Esophagus muscularis mucosa (tissue), 4 donors: ENCODE measurements around the gene SP110. TPM values are rescaled to one million over a fixed set of nuclear protein-coding genes. Genes with fewer than 3 reads are reported as not detected.

ENCODE experiments used
- DNase-seq: peaks from one replicate; pipeline ENCODE4 v3.0.0-alpha.2; 2017; ENCODE audit errors: extremely low spot score
- H3K27ac ChIP-seq, 4 donors: fragments of 200-600 bp; sonication (generic); replicated peaks in 1 of 4; 1 replicate in 3 of 4; 2 replicates in 1 of 4; pipeline ENCODE4 v1.5.1; 2016 to 2019; ENCODE audit warnings: mild to moderate bottlenecking in 1 of 4
- H3K27me3 ChIP-seq, 4 donors: fragments of 200-600 bp; sonication (generic); one replicate each; pipeline versions ENCODE4 v1.5.1 to v1.6.0; 2016 to 2019
- H3K36me3 ChIP-seq, 4 donors: fragments of 200-600 bp; sonication (generic); one replicate each; pipeline ENCODE4 v1.5.1; 2016 to 2019
- H3K4me1 ChIP-seq, 4 donors: fragments of 200-600 bp; sonication (generic); one replicate each; pipeline ENCODE4 v1.5.1; 2016 to 2019
- H3K4me3 ChIP-seq, 4 donors: fragments of 200-600 bp; sonication (generic); 1 replicate in 2 of 4; 2 replicates in 2 of 4; pipeline ENCODE4 v1.5.1; 2016 to 2019; ENCODE audit warnings: mild to moderate bottlenecking in 4 of 4, moderate library complexity in 1 of 4
- H3K9me3 ChIP-seq, 4 donors: fragments of 200-600 bp; sonication (generic); 1 replicate in 3 of 4; 2 replicates in 1 of 4; pipeline ENCODE4 v1.5.1; 2016 to 2019
- EP300 ChIP-seq: sonication (generic); formaldehyde crosslinking; IDR thresholded peaks from one replicate; pipeline ENCODE4 v1.6.1; 2017; ENCODE audit warnings: antibody characterized with exemption
- POLR2A ChIP-seq: fragments of 450-650 bp; IDR thresholded peaks from one replicate; pipeline ENCODE4 v1.6.1; 2017; ENCODE audit warnings: antibody characterized with exemption, moderate library complexity, mild to moderate bottlenecking, low read depth
- POLR2AphosphoS5 ChIP-seq, 2 donors: sonication (generic); formaldehyde crosslinking; IDR thresholded peaks; one replicate each; pipeline ENCODE4 v1.6.1; 2017; ENCODE audit warnings: antibody characterized with exemption in 2 of 2
- WGBS: methylation state at CpG from one replicate; pipeline ENCODE4 v1.1.5; 2018; 5-methylcytosine and 5-hydroxymethylcytosine counted together
- intact Hi-C: fragments of 100-400 bp; cut with DNase I; formaldehyde crosslinking; loops from one replicate; pipeline ENCODE4 v1.15.1; 2023
- total RNA-seq, 4 donors: library from RNA; depleted of rRNA; stranded (reverse); fragments of >200 nt; gene quantifications; one replicate each; pipeline versions ENCODE4 v1.1.0 to v1.2.1, GENCODE V29; 2016
- TF ChIP-seq, protein P1 (sequence below), 3 experiments: fragments of 200-600 bp in 2 of 3; fragments of 450-650 bp in 1 of 3; sonication (generic) in 2 of 3; IDR thresholded peaks; one replicate each; pipeline ENCODE4 v1.5.1; 2017 to 2019; ENCODE audit warnings: antibody characterized with exemption in 3 of 3, mild to moderate bottlenecking in 2 of 3, moderate library complexity in 1 of 3

SP110 gene
- total RNA-seq, 4 donors from 2014 or later: 14.5 to 24.9 (median 18.8) TPM

DNA sequence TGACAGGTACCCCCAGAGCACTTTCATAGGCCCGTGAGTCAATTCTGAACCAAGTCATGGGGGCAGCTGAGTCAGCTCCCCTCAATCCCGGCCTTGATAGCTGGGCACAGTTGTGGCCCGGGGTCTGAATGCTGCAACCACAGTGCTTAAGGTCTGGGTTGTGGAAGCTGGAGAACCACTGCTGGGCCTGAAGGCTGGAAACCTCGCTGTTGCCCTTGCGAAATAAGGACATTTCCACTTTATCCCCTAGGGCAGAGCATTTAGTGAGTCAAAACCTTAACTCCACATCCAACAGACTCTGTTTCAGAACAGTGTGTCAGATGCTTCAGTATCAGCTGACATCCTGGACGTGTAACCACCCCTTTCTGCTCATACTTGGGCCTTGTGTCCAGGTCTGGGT, 58.6 kb downstream of the SP110 start:
- H3K27me3 ChIP-seq: no peaks in the 10 kb centered on the region
- no peaks in the 10 kb centered on the region for H3K9me3 ChIP-seq
- intact Hi-C loops: loop anchor here (2.0 kb wide), 1 partner anchor 152 kb away; no protein-coding TSS in a partner anchor
- TF ChIP-seq, protein P1, sequence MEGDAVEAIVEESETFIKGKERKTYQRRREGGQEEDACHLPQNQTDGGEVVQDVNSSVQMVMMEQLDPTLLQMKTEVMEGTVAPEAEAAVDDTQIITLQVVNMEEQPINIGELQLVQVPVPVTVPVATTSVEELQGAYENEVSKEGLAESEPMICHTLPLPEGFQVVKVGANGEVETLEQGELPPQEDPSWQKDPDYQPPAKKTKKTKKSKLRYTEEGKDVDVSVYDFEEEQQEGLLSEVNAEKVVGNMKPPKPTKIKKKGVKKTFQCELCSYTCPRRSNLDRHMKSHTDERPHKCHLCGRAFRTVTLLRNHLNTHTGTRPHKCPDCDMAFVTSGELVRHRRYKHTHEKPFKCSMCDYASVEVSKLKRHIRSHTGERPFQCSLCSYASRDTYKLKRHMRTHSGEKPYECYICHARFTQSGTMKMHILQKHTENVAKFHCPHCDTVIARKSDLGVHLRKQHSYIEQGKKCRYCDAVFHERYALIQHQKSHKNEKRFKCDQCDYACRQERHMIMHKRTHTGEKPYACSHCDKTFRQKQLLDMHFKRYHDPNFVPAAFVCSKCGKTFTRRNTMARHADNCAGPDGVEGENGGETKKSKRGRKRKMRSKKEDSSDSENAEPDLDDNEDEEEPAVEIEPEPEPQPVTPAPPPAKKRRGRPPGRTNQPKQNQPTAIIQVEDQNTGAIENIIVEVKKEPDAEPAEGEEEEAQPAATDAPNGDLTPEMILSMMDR (IDR thresholded peaks at IDR 0.05): no peak
- TF ChIP-seq POLR2A (no peak), POLR2AphosphoS5 (IDR thresholded peaks at IDR 0.05) (no peak), EP300 (no peak)
- peaks cover 0 to 9% (median 0%) of the 10 kb centered on the region in 4 donors for H3K36me3 ChIP-seq
- WGBS: 87% methylated on average over 4 of the region's 6 CpGs
- H3K4me1 ChIP-seq: peaks cover 0 to 6% (median 2%) of the 10 kb centered on the region in 4 donors
- no peak overlapping the region for H3K27ac ChIP-seq
- H3K4me3 ChIP-seq: no peak overlapping the region
- no peak for DNase-seq

DNA sequence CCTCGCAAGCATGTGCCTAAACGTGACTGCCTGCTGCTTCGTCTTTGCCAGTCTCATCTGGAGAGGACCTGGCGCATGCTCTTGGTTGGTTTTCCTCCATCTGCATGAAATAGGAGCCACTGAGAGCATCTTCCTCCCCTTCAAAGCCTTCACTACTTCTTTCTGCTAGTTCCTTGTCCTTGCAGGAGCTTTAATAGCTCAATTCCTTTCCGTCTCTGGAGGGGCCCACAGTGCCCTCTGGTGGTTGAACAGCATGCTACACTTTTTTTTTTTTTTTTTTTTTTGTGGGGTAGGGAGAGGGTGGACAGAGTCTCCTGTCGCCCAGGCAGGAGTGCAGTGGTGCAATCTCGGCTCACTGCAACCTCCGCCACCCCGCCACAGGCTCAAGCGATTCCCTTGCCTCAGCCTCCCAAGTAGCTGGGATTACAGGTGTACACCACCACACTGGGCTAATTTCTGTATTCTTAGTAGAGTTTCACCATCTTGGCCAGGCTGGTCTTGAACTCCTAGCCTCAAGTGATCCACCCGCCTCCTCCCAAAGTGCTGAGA, 59.6 kb downstream of the SP110 start:
- Histone ChIP-seq H3K36me3 (peaks cover 0 to 9% (median 0%) of the 10 kb centered on the region in 4 donors), H3K27me3 (no peaks in the 10 kb centered on the region), H3K4me1 (peaks cover 0 to 6% (median 2%) of the 10 kb centered on the region in 4 donors), H3K9me3 (no peaks in the 10 kb centered on the region), H3K4me3 (no peak overlapping the region), H3K27ac (no peak overlapping the region)
- intact Hi-C loops: loop anchor here (2.0 kb wide), 1 partner anchor 151 kb away; no protein-coding TSS in a partner anchor
- no peak for DNase-seq
- WGBS: 46% methylated on average over 11 of the region's 11 CpGs
- TF ChIP-seq EP300: no peak
- TF ChIP-seq POLR2AphosphoS5 (IDR thresholded peaks at IDR 0.05): no peak
- TF ChIP-seq, protein P1 (IDR thresholded peaks at IDR 0.05): peak; percentile 59 to 74 (median 71)
- no peak for TF ChIP-seq POLR2A

DNA sequence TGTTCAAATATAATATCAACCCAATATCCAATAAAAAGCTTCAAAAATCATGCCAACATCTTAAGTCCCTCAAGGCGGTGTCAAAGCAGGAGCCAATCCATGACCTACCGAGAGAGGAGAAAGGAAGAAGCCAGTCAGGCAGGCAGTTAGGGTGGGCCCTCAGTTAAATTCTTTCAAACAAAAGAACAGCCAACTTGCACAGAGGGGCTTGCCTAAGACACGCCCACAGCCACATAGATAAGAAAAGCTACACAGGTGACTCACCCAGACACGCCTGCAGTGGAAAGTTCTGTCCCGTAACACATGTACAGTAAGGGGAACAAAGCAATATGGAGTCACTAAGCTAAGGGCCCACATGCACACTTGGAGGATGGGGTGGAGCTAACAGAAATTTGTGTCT, 61.3 kb downstream of the SP110 start:
- DNase-seq: no peak
- H3K36me3 ChIP-seq: no peaks in the 10 kb centered on the region
- no peaks in the 10 kb centered on the region for H3K9me3 ChIP-seq
- H3K4me1 ChIP-seq: peaks cover 0 to 6% (median 2%) of the 10 kb centered on the region in 4 donors
- H3K27me3 ChIP-seq: no peaks in the 10 kb centered on the region
- no peak for TF ChIP-seq POLR2A
- TF ChIP-seq POLR2AphosphoS5 (IDR thresholded peaks at IDR 0.05): no peak
- TF ChIP-seq, protein P1 (IDR thresholded peaks at IDR 0.05): no peak
- TF ChIP-seq EP300: no peak
- 93% methylated on average over 5 of the region's 5 CpGs for WGBS
- intact Hi-C loops: loop anchor here (5.0 kb wide), 1 partner anchor 91 kb away; the partner anchor contains the start of gene SLC16A14
- no peak overlapping the region for H3K4me3 ChIP-seq
- H3K27ac ChIP-seq: no peak overlapping the region

DNA sequence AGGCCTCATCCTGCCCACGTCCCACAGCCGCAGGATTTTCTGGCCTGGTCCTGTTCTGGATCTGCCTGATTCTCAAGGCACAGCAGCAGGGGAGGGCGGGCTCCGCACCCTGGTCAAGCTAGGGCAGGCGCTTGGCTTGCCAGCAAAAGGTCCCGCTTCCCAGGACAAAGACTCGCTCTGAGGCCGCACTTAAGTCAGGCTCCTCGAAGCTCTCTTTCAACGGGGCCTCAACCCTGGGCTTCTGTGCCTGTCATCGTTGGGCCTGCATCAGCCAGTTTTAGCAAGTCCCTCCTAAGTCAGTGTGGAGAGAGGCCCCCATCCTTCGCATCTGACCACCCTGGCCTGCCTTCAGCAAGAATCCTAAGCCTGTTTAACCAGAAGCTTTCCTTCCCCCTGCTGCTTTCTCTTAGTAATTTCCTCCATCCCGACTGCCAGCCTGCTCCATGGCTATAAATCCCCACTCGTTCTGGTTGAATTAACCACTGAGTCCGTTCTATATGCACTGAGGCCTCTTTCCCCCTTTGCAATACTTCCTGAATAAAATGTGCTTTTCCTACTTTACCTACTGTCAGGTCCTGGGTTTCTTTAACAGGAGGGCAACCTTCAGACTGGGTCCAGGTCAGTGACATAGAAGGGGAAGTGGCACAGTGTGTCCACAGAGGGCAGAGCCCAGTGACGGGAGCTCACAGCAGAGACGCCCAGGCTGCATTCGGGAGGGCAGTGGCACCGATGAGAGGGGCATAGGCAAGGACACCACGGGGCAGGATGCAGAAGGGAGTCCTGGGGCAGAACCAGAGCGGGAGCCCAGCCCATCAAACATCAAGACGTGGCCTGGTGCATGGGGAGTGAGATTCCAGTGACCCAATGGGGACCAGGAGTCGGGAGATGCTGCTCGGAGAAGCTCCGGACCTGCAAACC, 62.7 kb downstream of the SP110 start:
- no peak for DNase-seq
- Histone ChIP-seq H3K4me1 (peaks cover 0 to 6% (median 2%) of the 10 kb centered on the region in 4 donors), H3K27me3 (no peaks in the 10 kb centered on the region), H3K9me3 (peaks cover 0 to 5% (median 2%) of the 10 kb centered on the region in 4 donors), H3K36me3 (no peaks in the 10 kb centered on the region), H3K4me3 (no peak overlapping the region), H3K27ac (no peak overlapping the region)
- WGBS: 85% methylated on average over 24 of the region's 25 CpGs
- intact Hi-C loops: loop anchor here (5.0 kb wide), 1 partner anchor 90 kb away; the partner anchor contains the start of gene SLC16A14
- TF ChIP-seq POLR2AphosphoS5 (IDR thresholded peaks at IDR 0.05) (no peak), EP300 (no peak), POLR2A (no peak)
- TF ChIP-seq, protein P1 (IDR thresholded peaks at IDR 0.05): no peak
